Type B pancreatic cell (in vitro differentiated cells): ENCODE data around the gene ZMIZ1. TPM values are rescaled to one million over a fixed set of nuclear protein-coding genes. Genes with fewer than 3 reads are reported as not detected.

ENCODE experiments used
- DNase-seq: peaks from one replicate; pipeline ENCODE4 v3.0.0; 2021; ENCODE audit warnings: mixed read lengths; ENCODE audit not compliant: unreplicated experiment; ENCODE audit errors: extremely low spot score
- H3K27ac Mint-ChIP-seq: 2 replicates; pipeline ENCODE4 v1.8.0; 2021; ENCODE audit warnings: mild to moderate bottlenecking, mixed read lengths
- H3K27me3 Mint-ChIP-seq: 2 replicates; pipeline ENCODE4 v1.8.0; 2021; ENCODE audit warnings: mixed read lengths
- H3K36me3 Mint-ChIP-seq: 2 replicates; pipeline ENCODE4 v1.8.0; 2021; ENCODE audit warnings: mixed read lengths
- H3K4me1 Mint-ChIP-seq: one replicate; pipeline ENCODE4 v1.8.0; 2021; ENCODE audit warnings: mixed read lengths; ENCODE audit not compliant: unreplicated experiment
- H3K4me3 Mint-ChIP-seq: 2 replicates; pipeline ENCODE4 v1.8.0; 2021; ENCODE audit warnings: mild to moderate bottlenecking, mixed read lengths
- H3K9me3 Mint-ChIP-seq: 2 replicates; pipeline ENCODE4 v1.8.0; 2021; ENCODE audit warnings: mixed read lengths
- CTCF ChIP-seq: fragments of 200-600 bp; sonication (generic); conservative IDR thresholded peaks from 2 replicates; pipeline ENCODE4 v1.5.0; 2021; ENCODE audit warnings: antibody characterized with exemption, mild to moderate bottlenecking
- total RNA-seq: library from RNA; stranded (reverse); gene quantifications from 2 replicates; pipeline ENCODE4 v1.2.1, GENCODE V29; 2021; ENCODE audit warnings: low replicate concordance

ZMIZ1 gene
- total RNA-seq, 1 donor from 2014 or later, result 102 TPM

- Mint-ChIP-seq H3K27me3 (no peaks in the 10 kb centered on the region), H3K27ac (peak overlapping the region; percentile 26), H3K9me3 (no peaks in the 10 kb centered on the region), H3K36me3 (peaks cover 5% of the 10 kb centered on the region), H3K4me3 (peak overlapping the region; percentile 67), H3K4me1 (peaks cover 5% of the 10 kb centered on the region)
- DNase-seq, result no peak
- no peak for TF ChIP-seq CTCF
Observed at GRCh38 chr10:79346388-79347225, 277.8 kb downstream of the ZMIZ1 start.

GRCh38 chr10:79347226-79347893, 278.6 kb downstream of the ZMIZ1 start, which contains the start of gene PPIF:
Gene PPIF, plus strand, starts transcription at chr10:79347469. Its CDS starts 80 bp downstream, at chr10:79347549.
- Mint-ChIP-seq H3K27me3 (no peaks in the 10 kb centered on the region), H3K27ac (peak within 1 kb of the TSS; percentile 62), H3K4me1 (peaks cover 5% of the 10 kb centered on the region), H3K36me3 (peaks cover 8% of the 10 kb centered on the region), H3K4me3 (peak within 1 kb of the TSS; percentile 86), H3K9me3 (no peaks in the 10 kb centered on the region)
- peak; percentile 99 for DNase-seq
- TF ChIP-seq CTCF, result peak; percentile 95

- Mint-ChIP-seq H3K4me1 (peaks cover 5% of the 10 kb centered on the region), H3K36me3 (peaks cover 10% of the 10 kb centered on the region), H3K27ac (peak overlapping the region; percentile 62), H3K9me3 (no peaks in the 10 kb centered on the region), H3K4me3 (peak overlapping the region; percentile 86), H3K27me3 (no peaks in the 10 kb centered on the region)
- DNase-seq, result no peak
- TF ChIP-seq CTCF, result no peak
Observed at GRCh38 chr10:79347894-79348639, 279.3 kb downstream of the ZMIZ1 start.

- Mint-ChIP-seq H3K27ac (peak overlapping the region; percentile 62), H3K27me3 (no peaks in the 10 kb centered on the region), H3K4me1 (peaks cover 5% of the 10 kb centered on the region), H3K4me3 (peak overlapping the region; percentile 86), H3K9me3 (no peaks in the 10 kb centered on the region), H3K36me3 (peaks cover 15% of the 10 kb centered on the region)
- TF ChIP-seq CTCF, result no peak
- no peak for DNase-seq
Observed at GRCh38 chr10:79348640-79348988, 279.8 kb downstream of the ZMIZ1 start.

- H3K4me1 Mint-ChIP-seq, result peaks cover 5% of the 10 kb centered on the region
- peaks cover 20% of the 10 kb centered on the region for H3K36me3 Mint-ChIP-seq
- no peak for TF ChIP-seq CTCF
- H3K27ac Mint-ChIP-seq, result peak overlapping the region; percentile 62
- H3K27me3 Mint-ChIP-seq, result no peaks in the 10 kb centered on the region
- DNase-seq, result no peak
- peak overlapping the region; percentile 86 for H3K4me3 Mint-ChIP-seq
- no peaks in the 10 kb centered on the region for H3K9me3 Mint-ChIP-seq
Observed at GRCh38 chr10:79349072-79349491, 280.3 kb downstream of the ZMIZ1 start.
